Measurements from ENCODE around the gene AGFG1.

GRCh38 chr2:227524665-227525064, 52.7 kb downstream of the AGFG1 start:
- no peak for TF ChIP-seq CTCF (IDR thresholded peaks at IDR 0.05)
- no peak for TF ChIP-seq POLR2A (IDR thresholded peaks at IDR 0.05)
- TF ChIP-seq POLR2AphosphoS5 (IDR thresholded peaks at IDR 0.05), result no peak
- TF ChIP-seq EP300 (IDR thresholded peaks at IDR 0.05), result no peak

Measured in upper lobe of left lung (tissue), 4 donors.